ENCODE measurements around the gene PRDM2.
A peak's percentile ranks its signal among the peaks of the same experiment; 100 is the strongest.
"Not testable (repeated sequence)": the region's sequence is repeated elsewhere in the genome, so short reads cannot be mapped to it uniquely, and the experiment has no call there.

The PRDM2 gene, protein sequence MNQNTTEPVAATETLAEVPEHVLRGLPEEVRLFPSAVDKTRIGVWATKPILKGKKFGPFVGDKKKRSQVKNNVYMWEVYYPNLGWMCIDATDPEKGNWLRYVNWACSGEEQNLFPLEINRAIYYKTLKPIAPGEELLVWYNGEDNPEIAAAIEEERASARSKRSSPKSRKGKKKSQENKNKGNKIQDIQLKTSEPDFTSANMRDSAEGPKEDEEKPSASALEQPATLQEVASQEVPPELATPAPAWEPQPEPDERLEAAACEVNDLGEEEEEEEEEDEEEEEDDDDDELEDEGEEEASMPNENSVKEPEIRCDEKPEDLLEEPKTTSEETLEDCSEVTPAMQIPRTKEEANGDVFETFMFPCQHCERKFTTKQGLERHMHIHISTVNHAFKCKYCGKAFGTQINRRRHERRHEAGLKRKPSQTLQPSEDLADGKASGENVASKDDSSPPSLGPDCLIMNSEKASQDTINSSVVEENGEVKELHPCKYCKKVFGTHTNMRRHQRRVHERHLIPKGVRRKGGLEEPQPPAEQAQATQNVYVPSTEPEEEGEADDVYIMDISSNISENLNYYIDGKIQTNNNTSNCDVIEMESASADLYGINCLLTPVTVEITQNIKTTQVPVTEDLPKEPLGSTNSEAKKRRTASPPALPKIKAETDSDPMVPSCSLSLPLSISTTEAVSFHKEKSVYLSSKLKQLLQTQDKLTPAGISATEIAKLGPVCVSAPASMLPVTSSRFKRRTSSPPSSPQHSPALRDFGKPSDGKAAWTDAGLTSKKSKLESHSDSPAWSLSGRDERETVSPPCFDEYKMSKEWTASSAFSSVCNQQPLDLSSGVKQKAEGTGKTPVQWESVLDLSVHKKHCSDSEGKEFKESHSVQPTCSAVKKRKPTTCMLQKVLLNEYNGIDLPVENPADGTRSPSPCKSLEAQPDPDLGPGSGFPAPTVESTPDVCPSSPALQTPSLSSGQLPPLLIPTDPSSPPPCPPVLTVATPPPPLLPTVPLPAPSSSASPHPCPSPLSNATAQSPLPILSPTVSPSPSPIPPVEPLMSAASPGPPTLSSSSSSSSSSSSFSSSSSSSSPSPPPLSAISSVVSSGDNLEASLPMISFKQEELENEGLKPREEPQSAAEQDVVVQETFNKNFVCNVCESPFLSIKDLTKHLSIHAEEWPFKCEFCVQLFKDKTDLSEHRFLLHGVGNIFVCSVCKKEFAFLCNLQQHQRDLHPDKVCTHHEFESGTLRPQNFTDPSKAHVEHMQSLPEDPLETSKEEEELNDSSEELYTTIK (N-terminal part only)

DNA sequence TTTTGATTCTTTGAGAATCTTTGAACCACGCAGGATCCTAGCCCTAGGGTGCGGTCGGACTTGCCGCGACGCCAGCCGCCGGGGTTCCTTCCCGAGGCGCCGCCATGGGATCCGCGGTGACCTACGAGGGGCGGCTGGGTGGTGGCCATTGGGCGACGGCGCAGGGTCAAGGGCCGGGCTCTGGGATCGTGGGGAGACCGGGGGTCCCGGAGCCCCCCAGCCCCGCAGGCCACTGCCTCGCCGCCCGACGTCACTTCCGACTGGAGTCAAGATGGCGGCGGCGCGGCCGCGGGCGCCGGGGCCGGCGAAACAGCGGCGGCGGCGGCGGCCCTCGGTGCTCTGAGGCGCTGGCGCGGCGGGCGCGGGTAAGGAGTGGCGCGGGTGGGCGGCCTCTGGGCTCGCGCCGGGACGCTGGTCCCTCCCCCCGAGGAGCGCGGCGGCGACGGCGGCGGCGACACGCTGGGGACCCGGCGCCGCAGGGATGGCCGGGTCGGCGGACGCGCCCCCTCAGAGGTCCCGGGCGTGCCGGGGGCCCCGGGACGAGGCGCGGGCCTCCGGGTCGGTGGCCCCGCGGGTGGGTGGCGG lies at the start of gene PRDM2:
TSS of gene PRDM2 (plus strand) at position 253 of the 585 bp plus-strand sequence. CDS start 15,418 bp downstream, outside the sequence.
- DNase-seq, result peak; percentile 48

DNA sequence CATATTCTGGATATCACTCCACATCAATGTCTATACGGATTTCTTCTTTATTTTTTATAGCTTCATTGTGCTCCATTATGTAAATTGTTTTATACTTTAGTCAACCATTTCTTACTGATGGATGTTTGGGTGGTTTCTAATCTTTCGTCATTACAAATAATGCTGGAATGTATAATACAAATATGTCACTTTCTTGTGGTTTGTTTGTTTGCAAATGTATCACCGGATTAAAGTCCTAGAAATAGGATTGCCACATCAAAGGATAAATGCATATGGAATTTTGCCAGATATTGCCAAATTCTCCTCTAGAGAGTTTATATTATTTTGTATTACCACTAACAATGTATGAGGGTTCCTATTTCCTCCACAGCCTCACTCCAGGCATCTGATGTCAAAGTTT lies 48.7 kb upstream of the PRDM2 start:
- no peak for DNase-seq

GRCh38 chr1:13652238-13652637 lies 47.8 kb upstream of the PRDM2 start:
- DNase-seq, result no peak

GRCh38 chr1:13661539-13661938 lies 38.4 kb upstream of the PRDM2 start:
- DNase-seq, result no peak

DNA sequence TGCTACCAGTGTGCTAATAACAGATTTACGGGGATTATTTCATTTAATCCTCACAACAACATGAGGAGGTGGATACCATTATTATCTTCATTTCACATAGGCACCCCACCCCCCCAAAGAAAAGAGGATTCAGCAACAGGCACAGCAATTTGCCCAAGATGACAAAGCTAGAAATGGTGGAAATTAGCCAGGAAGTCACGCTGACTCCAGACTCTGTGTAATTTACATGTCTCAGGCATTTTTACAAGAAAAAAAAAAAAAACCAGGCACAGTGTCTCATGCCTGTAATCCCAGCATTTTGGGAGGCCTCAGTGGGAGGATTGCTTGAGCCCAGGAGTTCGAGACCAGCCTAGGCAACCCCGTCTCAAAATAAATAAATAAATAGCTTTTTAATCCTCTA lies 37.5 kb upstream of the PRDM2 start:
- no peak for DNase-seq

- no peak for DNase-seq
Measured at GRCh38 chr1:13663969-13664368, 36.0 kb upstream of the PRDM2 start.

- no peak for DNase-seq
Measured at GRCh38 chr1:13664451-13664850, 35.5 kb upstream of the PRDM2 start.

- no peak for DNase-seq
Measured at GRCh38 chr1:13666317-13666716, 33.7 kb upstream of the PRDM2 start.

DNA sequence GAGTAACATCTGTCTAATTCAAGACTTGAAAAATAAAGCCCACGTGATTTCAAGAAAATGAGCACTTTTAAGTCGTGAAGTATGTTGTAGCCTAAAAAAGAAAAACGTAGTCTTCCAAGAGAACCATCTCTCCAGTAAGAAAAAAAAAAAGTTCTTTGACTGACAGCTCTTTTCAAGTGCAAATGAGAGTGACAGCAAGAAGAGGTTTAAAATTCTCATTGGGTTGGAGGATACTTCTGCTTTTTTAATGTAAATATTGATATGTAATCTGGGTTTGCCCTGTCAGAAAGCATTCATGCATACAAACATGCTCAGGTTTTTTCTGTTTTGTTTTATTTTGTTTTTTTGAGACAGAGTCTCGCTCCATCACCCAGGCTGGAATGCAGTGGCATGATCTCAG lies 32.3 kb upstream of the PRDM2 start:
- DNase-seq, result no peak

GRCh38 chr1:13674377-13674776 lies 25.6 kb upstream of the PRDM2 start:
- DNase-seq, result no peak

- no peak for DNase-seq
Measured at GRCh38 chr1:13675151-13675651, 24.8 kb upstream of the PRDM2 start.

DNA sequence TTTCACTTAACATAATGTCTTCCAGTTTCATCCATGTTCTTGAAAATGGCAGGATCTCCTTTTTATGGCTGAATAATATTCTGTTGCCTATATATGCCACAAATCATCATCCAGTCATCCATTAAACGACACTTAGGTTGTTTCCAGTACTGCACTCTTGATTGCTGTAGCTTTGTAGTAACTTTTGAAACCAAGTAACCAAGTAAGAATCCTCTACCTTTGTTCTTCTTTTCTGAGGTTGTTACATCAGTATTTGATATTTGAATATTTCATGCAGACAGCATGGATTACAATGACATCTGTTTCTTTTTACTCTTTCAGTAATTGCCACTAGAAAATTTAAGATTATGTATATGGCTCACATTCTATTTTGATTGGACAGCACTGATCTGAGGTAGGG lies 22.1 kb upstream of the PRDM2 start:
- no peak for DNase-seq

- DNase-seq, result no peak
Measured at GRCh38 chr1:13679651-13680050, 20.3 kb upstream of the PRDM2 start.

DNA sequence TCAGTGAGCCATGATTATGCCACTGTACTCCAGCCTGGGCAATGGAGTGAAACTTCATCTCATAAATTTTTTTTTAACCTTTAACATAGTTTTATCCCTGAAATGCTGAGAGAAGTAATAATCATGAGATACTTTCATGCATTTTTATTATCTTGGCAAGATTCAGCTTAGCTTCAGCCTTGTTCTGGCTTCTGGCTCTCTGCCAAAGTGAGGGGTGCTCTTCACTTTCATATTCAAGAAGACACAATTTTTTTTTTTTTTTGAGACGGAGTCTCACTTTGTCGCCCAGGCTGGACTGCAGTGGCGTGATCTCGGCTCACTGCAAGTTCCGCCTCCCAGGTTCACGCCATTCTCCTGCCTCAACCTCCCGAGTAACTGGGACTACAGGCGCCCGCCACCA lies 19.4 kb upstream of the PRDM2 start:
- DNase-seq, result not testable (repeated sequence)

DNA sequence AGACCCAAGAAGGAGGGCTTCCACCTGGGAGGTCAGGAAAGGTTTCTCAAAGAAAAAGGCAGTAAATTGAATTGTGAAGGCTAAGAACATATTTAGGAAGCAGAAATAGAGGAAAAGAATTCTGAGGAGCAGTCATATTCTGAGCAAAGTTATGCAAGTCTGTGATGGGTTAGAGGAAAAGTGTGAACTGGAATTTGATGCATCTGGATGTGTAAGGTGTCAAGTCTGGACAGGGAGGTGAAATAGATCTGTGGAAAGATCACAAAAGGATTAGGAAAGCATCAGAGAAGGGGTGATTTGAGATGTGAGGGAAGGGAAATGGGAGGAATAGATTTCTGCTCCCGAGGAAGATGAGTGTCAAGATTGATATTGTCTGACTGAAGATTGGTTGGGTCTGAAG lies 18.1 kb upstream of the PRDM2 start:
- DNase-seq, result no peak

- DNase-seq, result no peak
Measured at GRCh38 chr1:13682444-13682843, 17.5 kb upstream of the PRDM2 start.

DNA sequence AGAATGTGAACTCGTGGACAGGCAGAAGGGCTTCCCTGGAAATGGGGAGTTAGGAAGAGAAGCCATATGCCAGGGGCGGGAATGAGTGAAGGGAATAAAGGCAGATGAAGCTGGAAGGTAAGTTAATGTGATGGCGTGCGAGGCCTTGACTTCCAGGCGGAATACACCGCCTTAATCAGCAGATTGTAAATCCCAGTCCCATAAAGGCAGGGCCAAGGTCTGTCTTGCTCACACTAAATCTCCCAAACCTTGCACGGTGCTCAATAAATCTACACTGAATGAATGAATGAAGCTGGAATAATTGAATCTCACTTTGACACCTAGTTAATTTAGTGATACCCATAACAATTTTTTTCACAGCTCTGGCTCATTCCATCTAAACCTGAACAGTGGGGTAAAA lies 16.8 kb upstream of the PRDM2 start:
- DNase-seq, result no peak

- DNase-seq, result no peak
Measured at GRCh38 chr1:13687151-13687715, 12.8 kb upstream of the PRDM2 start.

GRCh38 chr1:13693094-13693493 lies 6.9 kb upstream of the PRDM2 start:
- not testable (repeated sequence) for DNase-seq

GRCh38 chr1:13694886-13695684 lies 4.9 kb upstream of the PRDM2 start:
- DNase-seq, result no peak

GRCh38 chr1:13697738-13698137 lies 2.2 kb upstream of the PRDM2 start:
- DNase-seq, result no peak
